A673 (cell line): ENCODE results near the gene ASB1. TPM values are rescaled to one million over a fixed set of nuclear protein-coding genes. Genes with fewer than 3 reads are reported as not detected.

Experiments used
- BruUV-seq: library from RNA; stranded (reverse); fragments of 400-500 nt; replicated peaks from 2 replicates; lab custom pipeline; 2021; lab: Mats Ljungman, UMichigan
- CTCF ChIA-PET: fragments of 300-600 bp; sonication (Branson Sonifier 250); formaldehyde crosslinking; loops from one replicate; lab custom pipeline; 2022; ENCODE audit warnings: antibody characterized with exemption; lab: Charles Lee
- POLR2A ChIA-PET: fragments of 300-600 bp; sonication (Branson Sonifier 250); formaldehyde crosslinking; loops from one replicate; lab custom pipeline; 2022; ENCODE audit warnings: antibody characterized with exemption; ENCODE audit not compliant: low non-redundant PET; lab: Charles Lee
- DNase-seq: peaks from one replicate; pipeline ENCODE4 v3.0.0-alpha.2; 2015; ENCODE audit warnings: low spot score
- H3K27ac ChIP-seq: fragments of 200-600 bp; sonication (generic); 2 replicates; pipeline ENCODE4 v1.5.1; 2016; ENCODE audit warnings: mixed run types, low read depth, mild to moderate bottlenecking, mixed read lengths, antibody characterized with exemption, low read length; ENCODE audit not compliant: poor library complexity, severe bottlenecking
- H3K27me3 ChIP-seq: fragments of 200-600 bp; sonication (generic); replicated peaks from 2 replicates; pipeline ENCODE4 v1.6.1; 2017; ENCODE audit warnings: mixed run types, low read depth, mild to moderate bottlenecking, mixed read lengths, antibody characterized with exemption, low read length; ENCODE audit not compliant: insufficient read depth, poor library complexity
- H3K36me3 ChIP-seq: fragments of 200-600 bp; sonication (generic); 2 replicates; pipeline ENCODE4 v1.6.1; 2016; ENCODE audit warnings: mixed run types, mild to moderate bottlenecking, mixed read lengths, antibody characterized with exemption, low read length; ENCODE audit not compliant: insufficient read depth, poor library complexity, severe bottlenecking
- H3K4me1 ChIP-seq: fragments of 200-600 bp; sonication (generic); 2 replicates; pipeline ENCODE4 v1.6.1; 2017; ENCODE audit warnings: mixed run types, mild to moderate bottlenecking, mixed read lengths, antibody characterized with exemption, low read length; ENCODE audit not compliant: insufficient read depth, poor library complexity, severe bottlenecking
- H3K4me3 ChIP-seq: fragments of 200-600 bp; sonication (generic); 2 replicates; pipeline ENCODE4 v1.5.1; 2016; ENCODE audit warnings: low read depth, mixed run types, mild to moderate bottlenecking, mixed read lengths, low read length; ENCODE audit not compliant: poor library complexity, severe bottlenecking
- H3K9me3 ChIP-seq: fragments of 200-600 bp; sonication (generic); 2 replicates; pipeline ENCODE4 v1.6.1; 2016; ENCODE audit warnings: mixed run types, low read depth, mild to moderate bottlenecking, mixed read lengths, antibody characterized with exemption, low read length; ENCODE audit not compliant: poor library complexity, severe bottlenecking
- CTCF ChIP-seq: fragments of 300-800, 200-600 bp; sonication (generic); conservative IDR thresholded peaks from 2 replicates; pipeline ENCODE4 v1.5.1; 2017; ENCODE audit warnings: low read depth, mild to moderate bottlenecking, antibody characterized with exemption, low read length, moderate library complexity, mixed read lengths
- EZH2 ChIP-seq: fragments of 200-600 bp; sonication (generic); IDR thresholded peaks from 2 replicates; pipeline ENCODE4 v1.6.1; 2017; ENCODE audit warnings: borderline replicate concordance, low read depth, mild to moderate bottlenecking, mixed read lengths, antibody characterized with exemption, low read length; ENCODE audit not compliant: poor library complexity, severe bottlenecking
- intact Hi-C: fragments of 100-400 bp; cut with micrococcal nuclease; formaldehyde crosslinking; loops from one replicate; pipeline ENCODE4 v1.10.0; 2022; ENCODE audit not compliant: unreplicated experiment
- total RNA-seq: library from RNA; stranded (reverse); gene quantifications from 2 replicates; pipeline ENCODE4 v1.2.3, GENCODE V29; 2021

The ASB1 gene
- total RNA-seq, 1 experiment from 2014 or later, result 36.9 TPM

- H3K4me1 ChIP-seq, result no peaks in the 10 kb centered on the region
- no peak for TF ChIP-seq EZH2
- no peak for TF ChIP-seq CTCF
- DNase-seq, result no peak
- ChIA-PET CTCF (no interaction called here), POLR2A (interaction anchor here (0.6 kb wide), 1 partner anchor 11 kb away, joined by 3 read pairs; no protein-coding TSS in a partner anchor)
- no peaks in the 10 kb centered on the region for H3K9me3 ChIP-seq
- no peaks in the 10 kb centered on the region for H3K27me3 ChIP-seq
- no TSS peak for BruUV-seq
- intact Hi-C loops, result no loop called here
- no peak overlapping the region for H3K27ac ChIP-seq
- no peak overlapping the region for H3K4me3 ChIP-seq
- no peaks in the 10 kb centered on the region for H3K36me3 ChIP-seq
These were observed 42.9 kb upstream of the ASB1 start for GRCh38 chr2:238383743-238384380.

- no peak overlapping the region for H3K4me3 ChIP-seq
- DNase-seq, result no peak
- peaks cover 4% of the 10 kb centered on the region for H3K4me1 ChIP-seq
- H3K27me3 ChIP-seq, result no peaks in the 10 kb centered on the region
- no peaks in the 10 kb centered on the region for H3K36me3 ChIP-seq
- CTCF ChIA-PET, result no interaction called here
- TF ChIP-seq EZH2, result no peak
- TF ChIP-seq CTCF, result no peak
- POLR2A ChIA-PET, result no interaction called here
- no peak overlapping the region for H3K27ac ChIP-seq
- BruUV-seq, result no TSS peak
- intact Hi-C loops, result no loop called here
- H3K9me3 ChIP-seq, result no peaks in the 10 kb centered on the region
These were observed 39.4 kb upstream of the ASB1 start for GRCh38 chr2:238387332-238387731.

- intact Hi-C loops, result no loop called here
- CTCF ChIA-PET, result no interaction called here
- Histone ChIP-seq H3K4me1 (peaks cover 4% of the 10 kb centered on the region), H3K27ac (no peak overlapping the region), H3K9me3 (no peaks in the 10 kb centered on the region), H3K36me3 (no peaks in the 10 kb centered on the region), H3K4me3 (no peak overlapping the region), H3K27me3 (no peaks in the 10 kb centered on the region)
- no peak for TF ChIP-seq CTCF
- no peak for TF ChIP-seq EZH2
- POLR2A ChIA-PET, result no interaction called here
- no TSS peak for BruUV-seq
- no peak for DNase-seq
These were observed 37.9 kb upstream of the ASB1 start for GRCh38 chr2:238388794-238389193.
